ENCODE data around the gene DBNDD1.
"Not testable (repeated sequence)": the region's sequence is repeated elsewhere in the genome, so short reads cannot be mapped to it uniquely, and the experiment has no call there.

The DBNDD1 gene

GRCh38 chr16:89994389-89994720, 24.9 kb downstream of the DBNDD1 start:
- DNase-seq (ENCODE audit: low read depth in 1 of 2, low spot score in 1 of 2) = no peak

- no peak for DNase-seq (ENCODE audit: low read depth in 1 of 2, low spot score in 1 of 2)
Observed at GRCh38 chr16:89993971-89994370, 25.3 kb downstream of the DBNDD1 start.

- DNase-seq (ENCODE audit: low read depth in 1 of 2, low spot score in 1 of 2) = no peak
Observed at GRCh38 chr16:89993377-89993776, 25.9 kb downstream of the DBNDD1 start.

GRCh38 chr16:89990799-89991198, 28.5 kb downstream of the DBNDD1 start:
- DNase-seq (ENCODE audit: low read depth in 1 of 2, low spot score in 1 of 2) = no peak

- DNase-seq (ENCODE audit: low read depth in 1 of 2, low spot score in 1 of 2) = no peak
Observed at GRCh38 chr16:89988951-89989350, 30.3 kb downstream of the DBNDD1 start.

- no peak for DNase-seq (ENCODE audit: low read depth in 1 of 2, low spot score in 1 of 2)
Observed at GRCh38 chr16:89987169-89987568, 32.1 kb downstream of the DBNDD1 start.

GRCh38 chr16:89986600-89986999, 32.7 kb downstream of the DBNDD1 start:
- DNase-seq (ENCODE audit: low read depth in 1 of 2, low spot score in 1 of 2) = no peak

GRCh38 chr16:89985219-89985618, 34.0 kb downstream of the DBNDD1 start:
- DNase-seq (ENCODE audit: low read depth in 1 of 2, low spot score in 1 of 2) = no peak

- no peak for DNase-seq (ENCODE audit: low read depth in 1 of 2, low spot score in 1 of 2)
Observed at GRCh38 chr16:89984216-89984615, 35.0 kb downstream of the DBNDD1 start.

- no peak for DNase-seq (ENCODE audit: low read depth in 1 of 2, low spot score in 1 of 2)
Observed at GRCh38 chr16:89983536-89983935, 35.7 kb downstream of the DBNDD1 start.

- DNase-seq (ENCODE audit: low read depth in 1 of 2, low spot score in 1 of 2) = no peak
Observed at GRCh38 chr16:89982318-89982717, 36.9 kb downstream of the DBNDD1 start.

- no peak for DNase-seq (ENCODE audit: low read depth in 1 of 2, low spot score in 1 of 2)
Observed at GRCh38 chr16:89981414-89981813, 37.8 kb downstream of the DBNDD1 start.

GRCh38 chr16:89974870-89975269, 44.4 kb downstream of the DBNDD1 start:
- DNase-seq (ENCODE audit: low read depth in 1 of 2, low spot score in 1 of 2) = no peak

- no peak for DNase-seq (ENCODE audit: low read depth in 1 of 2, low spot score in 1 of 2)
Observed at GRCh38 chr16:89973654-89974335, 45.5 kb downstream of the DBNDD1 start.

- DNase-seq (ENCODE audit: low read depth in 1 of 2, low spot score in 1 of 2) = no peak
Observed at GRCh38 chr16:89973235-89973634, 46.0 kb downstream of the DBNDD1 start.

GRCh38 chr16:89972244-89973234, 46.7 kb downstream of the DBNDD1 start:
- peak; percentile 77 to 89 for DNase-seq (ENCODE audit: low read depth in 1 of 2, low spot score in 1 of 2)

GRCh38 chr16:89971495-89972243, 47.6 kb downstream of the DBNDD1 start:
- DNase-seq (ENCODE audit: low read depth in 1 of 2, low spot score in 1 of 2) = no peak

- DNase-seq (ENCODE audit: low read depth in 1 of 2, low spot score in 1 of 2) = no peak
Observed at GRCh38 chr16:89969741-89970410, 49.4 kb downstream of the DBNDD1 start.

GRCh38 chr16:89968074-89968473, 51.2 kb downstream of the DBNDD1 start:
- DNase-seq (ENCODE audit: low read depth in 1 of 2, low spot score in 1 of 2) = not testable (repeated sequence)

GRCh38 chr16:89967436-89967835, 51.8 kb downstream of the DBNDD1 start:
- not testable (repeated sequence) for DNase-seq (ENCODE audit: low read depth in 1 of 2, low spot score in 1 of 2)

GRCh38 chr16:89966756-89967155, 52.5 kb downstream of the DBNDD1 start:
- no peak for DNase-seq (ENCODE audit: low read depth in 1 of 2, low spot score in 1 of 2)
